Hematopoietic multipotent progenitor cell treated with erythropoietin and hydrocortisone succinate and interleukin-3 and kit ligand, for 15 days (in vitro differentiated cells): ENCODE results near the gene ZNF76.

Experiments used
- DNase-seq: peaks from one replicate; pipeline ENCODE4 v3.0.0-alpha.2; 2015; ENCODE audit warnings: low spot score

ZNF76 gene

DNA sequence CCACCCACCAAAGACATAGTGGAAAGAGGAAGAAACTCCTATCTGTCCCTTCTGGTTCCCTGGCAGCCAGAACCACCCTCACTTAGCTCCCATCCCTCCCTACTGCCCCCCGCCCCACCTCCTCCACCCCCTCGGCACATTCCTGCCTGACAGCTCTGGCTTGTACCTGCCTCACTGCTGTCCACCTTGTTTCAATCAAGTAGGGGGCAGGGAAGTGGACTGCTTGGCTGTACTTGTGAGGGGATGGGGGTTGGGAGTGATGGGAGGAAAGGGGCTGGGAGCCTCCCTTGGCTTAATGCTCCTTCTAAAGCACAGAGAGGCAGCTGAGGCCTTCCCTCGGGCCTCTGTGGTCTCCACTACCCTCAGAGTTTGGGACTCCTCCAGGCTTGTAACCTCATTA, 22.1 kb upstream of the ZNF76 start:
- DNase-seq, result no peak

- DNase-seq, result no peak
Measured at GRCh38 chr6:35238843-35239289, 20.7 kb upstream of the ZNF76 start.

DNA sequence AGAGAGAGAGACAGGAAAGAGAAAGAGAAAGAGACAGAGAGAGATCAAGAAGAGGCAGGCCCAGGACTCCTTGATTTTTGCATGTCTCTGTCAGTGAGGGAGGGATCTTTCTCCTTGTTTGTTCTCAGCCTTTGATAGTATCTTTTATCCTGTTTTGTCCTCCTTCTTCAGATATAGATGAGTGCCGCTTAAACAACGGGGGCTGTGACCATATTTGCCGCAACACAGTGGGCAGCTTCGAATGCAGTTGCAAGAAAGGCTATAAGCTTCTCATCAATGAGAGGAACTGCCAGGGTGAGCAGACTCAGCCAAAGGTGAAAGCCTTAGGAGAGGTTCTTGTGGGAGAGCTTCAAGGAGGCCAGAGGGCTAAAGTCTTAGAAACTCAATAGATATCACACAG, 20.0 kb upstream of the ZNF76 start:
- no peak for DNase-seq

DNA sequence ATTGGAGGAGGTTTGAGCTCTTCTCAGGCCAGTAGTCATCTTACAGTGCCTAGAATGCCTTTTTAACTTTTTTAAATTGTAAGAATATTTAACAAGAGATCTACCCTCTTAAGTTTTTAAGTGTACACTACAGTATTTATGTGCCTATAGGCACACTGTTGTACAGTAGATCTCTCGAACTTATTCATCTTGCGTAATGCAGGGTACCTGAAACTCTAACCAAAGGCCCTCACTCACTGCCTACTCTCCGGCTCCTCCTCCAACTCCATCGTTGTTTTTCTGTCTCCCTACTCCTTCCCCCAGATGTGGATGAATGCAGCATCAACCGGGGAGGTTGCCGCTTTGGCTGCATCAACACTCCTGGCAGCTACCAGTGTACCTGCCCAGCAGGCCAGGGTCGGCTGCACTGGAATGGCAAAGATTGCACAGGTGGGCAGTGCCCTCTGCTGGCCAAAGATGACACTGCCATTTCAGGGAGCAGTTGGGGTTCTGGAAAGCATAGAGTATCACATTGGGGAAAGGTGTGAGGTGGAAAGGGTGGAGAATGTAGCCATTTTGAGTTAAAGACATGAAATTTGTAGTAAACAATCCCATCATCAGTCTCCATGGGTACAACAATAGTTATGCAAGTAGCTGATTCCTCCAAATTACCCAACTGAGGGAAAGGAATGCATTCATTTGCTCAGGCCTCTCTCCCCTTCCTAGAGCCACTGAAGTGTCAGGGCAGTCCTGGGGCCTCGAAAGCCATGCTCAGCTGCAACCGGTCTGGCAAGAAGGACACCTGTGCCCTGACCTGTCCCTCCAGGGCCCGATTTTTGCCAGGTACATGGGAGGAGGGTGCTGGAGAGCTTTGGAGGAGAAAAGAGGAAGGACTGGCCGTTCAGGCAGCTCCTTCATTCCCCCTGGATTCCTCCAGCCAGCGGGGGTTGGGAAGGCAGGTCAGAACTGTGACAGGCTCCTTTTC, 18.4 kb upstream of the ZNF76 start:
- peak; percentile 70 for DNase-seq

- DNase-seq, result no peak
Measured at GRCh38 chr6:35242486-35242885, 17.0 kb upstream of the ZNF76 start.

GRCh38 chr6:35242906-35243305, 16.6 kb upstream of the ZNF76 start:
- no peak for DNase-seq

DNA sequence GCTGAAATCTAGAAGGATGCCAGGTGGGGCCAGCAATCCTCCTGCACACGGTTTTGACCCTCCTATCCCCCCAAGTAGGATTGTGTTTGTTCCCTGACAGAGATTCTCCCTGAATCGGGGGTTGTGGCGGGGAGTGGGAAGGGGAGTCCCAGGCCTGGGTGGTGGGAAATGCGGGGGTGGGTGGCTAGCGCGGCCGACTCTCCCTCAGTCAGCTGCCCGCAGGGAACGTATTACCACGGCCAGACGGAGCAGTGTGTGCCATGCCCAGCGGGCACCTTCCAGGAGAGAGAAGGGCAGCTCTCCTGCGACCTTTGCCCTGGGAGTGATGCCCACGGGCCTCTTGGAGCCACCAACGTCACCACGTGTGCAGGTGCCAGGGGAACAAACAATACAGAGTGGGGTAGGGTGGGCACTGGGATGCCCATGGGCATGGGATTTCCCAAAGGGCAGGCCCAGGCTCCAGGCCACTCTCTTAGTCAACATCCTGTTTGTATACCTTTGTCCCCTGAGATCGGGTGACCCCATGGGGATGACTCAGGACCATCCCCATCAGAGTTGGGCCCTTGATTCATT, 16.1 kb upstream of the ZNF76 start:
- no peak for DNase-seq

GRCh38 chr6:35244551-35244950, 15.0 kb upstream of the ZNF76 start:
- no peak for DNase-seq

DNA sequence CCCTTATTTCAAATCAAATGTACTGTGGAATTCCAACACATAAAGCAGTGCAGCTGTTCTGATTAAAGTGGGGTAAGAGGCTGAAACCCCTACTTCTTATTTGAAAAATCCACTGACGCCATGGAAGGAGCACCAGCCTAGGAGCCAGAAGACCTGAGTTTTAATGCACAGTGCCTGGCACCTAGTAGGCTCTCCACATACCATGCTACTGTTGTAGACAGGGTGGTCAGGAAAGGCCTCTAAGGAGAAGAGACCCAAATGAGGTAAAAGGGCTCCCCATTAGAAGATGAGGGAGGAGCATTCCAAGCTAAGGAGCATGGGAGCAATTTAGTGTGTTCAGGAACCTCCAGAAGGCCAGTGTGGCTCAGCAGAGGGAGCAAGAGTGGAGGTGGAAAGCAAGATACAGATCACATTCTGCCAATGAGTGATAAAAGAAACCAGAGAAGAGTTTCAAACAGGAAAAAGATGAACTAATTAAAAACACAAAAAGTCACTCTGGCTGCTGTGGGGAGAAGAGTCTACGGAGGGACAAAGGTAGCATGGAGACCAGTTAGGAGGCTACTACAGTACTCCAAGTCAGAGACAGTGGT, 11.8 kb upstream of the ZNF76 start:
- DNase-seq, result no peak

DNA sequence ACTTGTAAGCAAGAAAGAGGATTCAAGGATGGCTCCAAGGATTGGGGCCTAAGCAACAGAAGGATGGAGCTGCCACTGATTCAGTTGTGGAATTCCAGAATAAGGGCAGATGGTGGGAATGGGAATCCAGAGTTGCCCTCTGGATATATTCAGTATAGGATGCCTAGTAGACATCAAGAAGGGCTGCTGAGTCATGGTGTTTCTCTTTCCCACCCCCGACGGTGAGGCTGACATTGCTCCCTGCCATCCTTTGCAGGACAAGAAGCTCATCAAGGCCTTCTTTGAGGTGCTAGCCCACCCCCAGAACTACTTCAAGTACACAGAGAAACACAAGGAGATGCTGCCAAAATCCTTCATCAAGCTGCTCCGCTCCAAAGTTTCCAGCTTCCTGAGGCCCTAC, 11.2 kb upstream of the ZNF76 start:
- no peak for DNase-seq

DNA sequence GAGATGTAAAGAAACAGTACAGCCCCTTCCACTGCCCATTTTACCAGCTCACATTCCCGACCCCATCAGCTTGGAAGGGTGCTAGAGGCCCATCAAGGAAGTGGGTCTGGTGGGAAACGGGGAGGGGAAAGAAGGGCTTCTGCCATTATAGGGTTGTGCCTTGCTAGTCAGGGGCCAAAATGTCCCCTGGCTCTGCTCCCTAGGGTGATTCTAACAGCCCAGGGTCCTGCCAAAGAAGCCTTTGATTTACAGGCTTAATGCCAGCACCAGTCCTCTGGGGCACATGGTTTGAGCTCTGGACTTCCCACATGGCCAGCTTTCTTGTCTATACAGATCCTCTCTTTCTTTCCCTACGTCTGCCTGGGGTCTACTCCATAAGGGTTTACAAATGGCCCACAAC, 10.6 kb upstream of the ZNF76 start:
- no peak for DNase-seq

GRCh38 chr6:35251949-35252348, 7.6 kb upstream of the ZNF76 start:
- no peak for DNase-seq

DNA sequence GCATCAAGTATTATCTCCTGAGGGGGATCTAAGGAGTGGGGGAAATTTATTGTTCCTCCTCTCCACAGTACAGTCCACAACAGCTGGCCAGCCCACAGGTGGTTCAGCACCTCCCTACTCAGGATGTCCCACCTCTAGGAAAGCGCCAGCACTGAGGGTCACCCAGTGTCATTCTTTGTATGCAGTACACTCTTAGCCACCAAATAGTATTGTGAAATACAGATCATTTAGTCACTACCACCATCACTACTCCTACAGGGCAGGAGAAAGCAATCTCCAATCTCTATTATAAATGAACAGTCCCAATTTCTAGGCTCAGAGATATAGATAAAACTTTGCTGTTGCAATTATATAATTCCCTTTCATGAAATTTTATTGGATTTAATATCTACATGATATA, 6.3 kb upstream of the ZNF76 start:
- no peak for DNase-seq

DNA sequence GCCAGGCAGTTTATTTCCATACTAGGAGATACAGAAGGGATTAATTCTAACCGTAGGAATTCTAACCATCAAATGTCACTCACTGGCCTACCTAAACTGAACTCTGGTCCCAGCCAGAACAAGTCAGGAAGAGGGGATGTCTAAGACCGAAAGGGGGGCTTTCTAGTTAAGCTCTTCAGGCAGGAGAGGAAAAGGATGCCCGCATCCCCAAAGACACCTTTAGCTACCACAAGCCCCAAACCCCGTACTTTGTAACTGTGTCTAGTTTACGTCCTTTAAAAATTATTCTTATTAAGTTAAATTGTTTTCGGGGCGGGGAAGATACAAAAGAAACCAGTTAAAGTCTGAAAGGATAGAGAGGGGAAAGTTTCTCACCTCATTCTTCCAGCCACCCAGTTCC, 1.2 kb upstream of the ZNF76 start:
- DNase-seq, result no peak

GRCh38 chr6:35258858-35259193, 709 bp upstream of the ZNF76 start:
- DNase-seq, result no peak

GRCh38 chr6:35259948-35260590, 534 bp downstream of the ZNF76 start:
- DNase-seq, result peak; percentile 42

GRCh38 chr6:35260591-35261570, 1.3 kb downstream of the ZNF76 start:
- DNase-seq, result no peak

- no peak for DNase-seq
Measured at GRCh38 chr6:35262596-35262995, 3.1 kb downstream of the ZNF76 start.

DNA sequence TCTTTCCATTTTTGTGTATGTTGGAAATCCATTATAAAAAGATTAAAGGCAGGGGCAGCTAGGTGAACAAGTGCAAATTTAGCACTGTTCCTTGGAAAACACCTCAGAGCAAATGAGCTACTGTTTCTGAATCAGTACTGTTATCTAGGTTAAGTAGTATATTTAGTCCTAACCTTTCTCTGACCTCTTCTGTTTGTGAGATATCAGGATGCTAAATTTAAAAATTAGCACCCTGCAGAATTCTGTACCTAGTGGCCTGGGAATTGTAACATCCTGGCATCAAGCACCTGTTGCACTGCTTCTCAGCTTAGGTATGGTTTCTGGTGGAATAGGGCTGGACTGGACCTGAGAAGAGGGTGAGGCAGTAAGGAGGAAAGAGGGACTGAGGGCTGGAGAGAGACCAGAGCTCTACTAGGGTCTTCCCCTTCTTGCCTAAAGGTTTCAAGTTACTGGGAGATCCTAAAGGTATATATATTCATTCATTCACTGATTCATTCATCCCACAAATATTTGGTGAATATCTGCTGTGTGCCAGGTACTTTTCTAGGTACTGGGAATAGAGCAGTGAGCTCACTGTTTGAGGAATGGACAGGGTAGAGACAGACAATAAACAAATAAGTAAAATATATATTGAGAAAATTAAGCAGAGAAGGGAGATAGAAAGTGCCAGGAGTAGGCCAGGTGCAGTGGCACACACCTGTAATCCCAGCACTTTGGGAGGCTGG, 5.2 kb downstream of the ZNF76 start:
- DNase-seq, result no peak

DNA sequence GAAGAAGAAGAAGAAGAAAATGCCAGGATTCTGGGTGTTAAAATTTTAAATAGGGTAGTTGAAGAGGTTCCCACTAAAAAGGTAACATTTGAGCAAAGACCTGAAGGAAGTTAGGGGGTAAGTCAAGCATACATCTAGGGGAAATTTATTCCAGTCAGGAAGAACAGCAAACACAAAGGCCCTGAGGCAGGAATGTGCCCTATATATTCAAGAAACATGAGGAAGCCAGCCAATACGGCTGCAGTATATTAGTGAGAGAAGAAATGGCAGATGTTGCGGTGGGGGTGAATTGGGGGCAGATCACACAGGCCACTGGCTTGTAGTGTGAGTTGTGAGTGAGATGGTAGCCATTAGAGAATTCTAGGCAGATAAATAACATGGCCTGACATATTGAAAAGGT, 6.0 kb downstream of the ZNF76 start:
- DNase-seq, result no peak

- no peak for DNase-seq
Measured at GRCh38 chr6:35267446-35267845, 7.9 kb downstream of the ZNF76 start.
